ENCODE measurements around the gene PKD2L2. TPM values are rescaled to one million over a fixed set of nuclear protein-coding genes. Genes with fewer than 3 reads are reported as not detected.
"Not testable (repeated sequence)": the region's sequence is repeated elsewhere in the genome, so short reads cannot be mapped to it uniquely, and the experiment has no call there.

Gene PKD2L2
- not detected in 2 replicates for total RNA-seq (2014; rRNA removed; shearing (Covaris generic))

DNA sequence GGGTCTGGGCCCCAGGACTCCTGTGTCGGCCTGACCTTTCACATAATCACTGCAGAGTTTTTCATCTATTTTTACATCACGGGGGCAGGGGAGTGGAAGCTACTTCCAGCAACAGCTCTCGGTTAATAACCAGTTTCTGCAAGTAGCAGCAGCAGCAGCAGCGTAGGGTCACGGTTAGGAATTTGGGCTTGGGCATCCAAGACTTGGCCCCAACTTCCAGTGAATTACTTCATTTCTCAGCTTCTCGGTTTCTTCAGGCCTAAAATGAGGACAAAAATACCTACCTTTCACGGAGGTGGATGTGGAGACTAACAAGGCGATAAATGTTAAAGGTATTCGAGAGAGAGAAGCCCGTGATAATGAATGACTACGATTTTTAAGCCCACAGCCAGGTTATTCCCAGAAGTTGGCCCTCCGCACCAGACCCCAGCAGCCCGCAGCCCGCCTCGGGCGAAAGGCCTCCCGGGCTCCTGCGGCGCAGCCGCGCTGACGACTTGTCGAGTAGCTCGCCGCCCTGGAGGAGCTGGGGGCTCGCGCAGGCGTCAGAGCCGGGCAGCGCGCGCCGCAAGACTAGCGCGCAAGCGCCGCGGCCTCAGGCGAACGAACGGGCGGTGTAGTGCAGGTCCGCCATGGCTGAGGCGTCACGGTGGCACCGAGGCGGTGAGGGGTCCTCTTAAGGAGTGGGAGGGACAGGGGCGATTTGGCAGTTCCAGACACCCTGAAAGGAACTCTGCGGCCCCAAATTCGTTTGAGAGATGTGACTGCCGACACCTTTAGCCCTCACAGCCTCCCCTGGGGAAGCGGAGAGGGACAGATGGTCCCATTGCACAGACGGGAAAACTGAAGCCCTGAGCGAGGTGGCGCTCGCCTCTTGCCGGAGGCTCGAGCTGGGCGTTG, at the start of gene PKD2L2:
PKD2L2 (plus strand) TSS at position 595 of the 897 bp plus-strand sequence; CDS start at position 630, 35 bp downstream.
- peak; percentile 84 for DNase-seq (ENCODE audit: low read depth)

DNA sequence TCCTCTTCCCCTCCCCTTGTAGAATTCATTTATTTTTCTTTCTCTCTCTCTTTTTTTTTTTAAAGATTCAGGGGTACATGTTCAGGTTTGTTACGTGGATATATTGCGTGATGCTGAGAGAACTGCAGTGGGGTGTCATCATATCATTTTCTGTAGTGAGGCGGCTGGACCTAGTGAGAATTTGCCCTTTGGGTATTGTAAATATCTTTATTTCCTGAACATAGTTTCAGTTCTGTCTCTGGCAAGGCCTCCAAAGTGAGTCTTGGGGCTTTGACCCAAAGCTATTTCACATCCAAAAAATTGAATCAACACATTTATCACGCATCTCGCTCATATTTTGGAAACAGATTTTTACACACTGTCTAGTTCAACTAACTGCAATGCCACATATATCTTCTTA, 47.0 kb upstream of the PKD2L2 start:
- no peak for DNase-seq (ENCODE audit: low read depth)

DNA sequence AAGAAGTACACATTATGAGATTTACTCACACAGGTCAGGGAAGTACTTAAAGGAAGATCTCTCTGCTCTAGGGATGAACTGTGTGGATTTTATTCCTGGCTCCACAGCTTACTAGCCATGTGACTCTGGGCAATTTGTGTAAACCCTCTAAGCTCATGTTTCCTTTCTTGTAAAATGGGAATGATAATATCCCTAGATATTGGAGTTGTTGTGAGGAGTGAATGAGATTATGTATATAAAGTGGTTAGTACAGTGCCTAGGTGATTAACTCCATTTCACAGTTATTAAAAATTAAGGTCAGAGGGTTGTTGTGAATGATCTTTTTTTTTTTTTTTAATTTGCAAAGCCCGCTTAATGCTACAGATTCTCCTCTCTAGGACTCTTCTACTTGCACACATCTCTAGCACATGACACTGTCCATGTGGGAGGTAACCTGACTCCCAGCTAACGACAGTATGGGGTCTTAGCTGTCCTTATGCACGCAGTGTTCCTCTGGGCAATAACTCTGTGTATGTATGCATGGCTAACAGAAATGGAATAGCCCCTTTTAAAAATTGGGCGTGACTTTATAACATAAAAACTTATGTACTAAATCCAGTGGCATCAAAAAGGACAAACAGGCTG, 45.5 kb upstream of the PKD2L2 start:
- no peak for DNase-seq (ENCODE audit: low read depth)

DNA sequence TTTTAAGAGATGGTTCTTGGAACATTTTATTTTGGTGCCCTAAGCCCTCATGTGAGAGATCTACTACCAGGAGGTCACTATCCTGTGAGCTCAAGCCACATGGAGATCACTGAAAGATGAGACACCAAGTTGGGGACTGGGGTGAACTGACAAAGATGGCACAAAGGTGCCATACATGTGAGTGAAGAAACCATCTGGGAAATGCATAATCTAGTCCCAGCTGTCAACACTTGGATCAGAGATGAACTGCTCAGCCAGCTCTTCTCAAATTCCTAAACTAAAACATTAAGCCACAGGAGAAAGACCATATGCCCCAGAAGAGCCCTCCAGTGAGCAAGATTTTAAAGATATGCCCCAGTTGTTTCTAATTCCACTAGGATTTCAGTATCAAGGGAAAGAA, 43.8 kb upstream of the PKD2L2 start:
- no peak for DNase-seq (ENCODE audit: low read depth)

DNA sequence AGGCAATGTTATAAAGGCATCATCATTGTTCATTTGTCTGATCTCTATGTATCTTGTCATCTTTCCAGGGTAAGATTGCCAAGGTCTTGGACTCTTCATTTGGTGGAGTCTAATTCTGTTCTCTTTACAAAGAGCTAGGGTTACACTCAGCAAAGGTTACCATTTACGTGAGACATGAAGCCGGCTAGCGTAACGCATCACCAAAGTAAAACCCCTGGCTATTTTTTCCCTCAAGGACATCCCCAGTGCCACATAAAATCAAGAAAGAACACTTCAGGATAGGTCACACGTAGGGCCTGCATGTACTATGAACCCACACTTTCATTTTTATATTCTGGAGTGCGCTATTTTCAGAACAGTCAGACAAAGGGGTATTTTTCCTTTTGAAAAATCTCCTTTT, 41.6 kb upstream of the PKD2L2 start:
- no peak for DNase-seq (ENCODE audit: low read depth)

DNA sequence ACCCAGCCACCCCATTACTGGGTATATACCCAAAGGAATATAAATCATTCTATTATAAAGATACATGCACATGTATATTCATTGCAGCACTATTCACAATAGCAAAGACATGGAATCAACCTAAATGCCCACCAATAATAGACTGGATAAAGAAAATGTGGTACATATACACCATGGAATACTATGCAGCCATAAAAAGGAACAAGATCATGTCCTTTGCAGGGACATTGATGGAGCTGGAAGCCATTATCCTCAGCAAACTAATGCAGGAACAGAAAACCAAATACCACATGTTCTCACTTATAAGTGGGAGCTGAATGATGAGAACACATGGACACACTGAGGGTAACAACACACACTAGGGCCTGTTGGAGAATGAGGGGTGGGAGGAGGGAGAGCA, 36.1 kb upstream of the PKD2L2 start:
- not testable (repeated sequence) for DNase-seq (ENCODE audit: low read depth)

DNA sequence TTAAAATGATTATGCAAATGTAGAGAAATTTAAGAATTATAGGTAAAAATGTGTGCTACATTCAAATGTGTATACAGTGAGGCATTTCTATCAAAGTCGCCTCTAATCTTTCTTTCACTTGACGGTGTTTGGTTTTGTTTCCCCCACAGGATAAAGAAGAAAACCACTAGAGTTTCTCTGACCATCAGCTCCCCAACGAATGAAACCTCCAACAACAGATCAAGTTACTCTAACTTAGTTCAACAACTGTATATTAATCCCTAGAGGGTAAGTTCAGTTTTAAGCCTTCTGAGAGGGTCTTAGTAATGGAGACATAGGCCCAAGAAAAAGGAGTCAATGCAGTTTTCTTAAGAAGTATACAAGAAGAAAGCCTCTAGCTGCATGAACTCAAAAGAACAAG, 33.1 kb upstream of the PKD2L2 start:
- DNase-seq (ENCODE audit: low read depth), result no peak

DNA sequence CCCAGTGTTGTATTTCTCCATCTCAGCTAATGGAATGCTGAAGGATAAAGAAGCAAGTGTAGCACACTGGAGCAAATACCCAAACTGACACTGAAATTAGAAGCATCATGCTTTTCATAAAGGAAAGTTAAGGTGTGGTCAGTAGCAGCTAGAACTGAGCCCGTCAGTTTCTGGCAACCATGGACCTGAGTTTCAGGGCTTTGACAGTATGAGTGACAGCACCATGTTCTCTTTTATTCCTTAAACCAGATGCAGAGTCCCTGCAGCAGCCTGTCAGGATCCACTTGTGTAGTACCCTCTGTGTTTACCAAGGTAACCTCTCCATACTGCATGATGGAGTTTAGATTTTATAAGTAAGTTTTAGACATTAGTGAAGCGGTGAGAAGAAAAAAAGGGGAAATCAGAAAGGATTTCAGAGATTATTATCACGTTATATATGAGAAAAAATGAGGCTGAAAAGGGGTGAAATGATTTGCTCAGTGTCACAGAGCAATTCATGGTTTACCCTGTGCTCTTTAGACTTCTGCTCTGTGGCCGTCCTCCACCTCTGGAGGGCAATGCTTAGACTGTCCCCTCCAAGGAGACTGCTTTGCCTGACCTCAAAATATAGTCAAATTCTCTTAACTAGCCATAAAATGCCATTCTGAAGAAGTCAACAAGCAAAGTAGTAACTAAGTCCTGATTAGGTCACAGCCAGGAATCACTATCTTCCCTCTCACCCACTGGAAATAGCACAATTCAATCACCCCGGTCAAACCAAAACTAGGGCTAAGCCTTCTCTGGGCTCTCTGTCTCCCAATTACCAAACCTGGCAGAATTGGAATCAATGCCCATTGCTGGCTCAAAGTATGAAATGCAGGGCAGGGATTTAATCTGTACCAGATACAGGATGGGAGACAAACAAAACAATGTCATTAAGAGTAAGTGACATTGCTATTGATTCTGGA, 32.1 kb upstream of the PKD2L2 start:
- no peak for DNase-seq (ENCODE audit: low read depth)

DNA sequence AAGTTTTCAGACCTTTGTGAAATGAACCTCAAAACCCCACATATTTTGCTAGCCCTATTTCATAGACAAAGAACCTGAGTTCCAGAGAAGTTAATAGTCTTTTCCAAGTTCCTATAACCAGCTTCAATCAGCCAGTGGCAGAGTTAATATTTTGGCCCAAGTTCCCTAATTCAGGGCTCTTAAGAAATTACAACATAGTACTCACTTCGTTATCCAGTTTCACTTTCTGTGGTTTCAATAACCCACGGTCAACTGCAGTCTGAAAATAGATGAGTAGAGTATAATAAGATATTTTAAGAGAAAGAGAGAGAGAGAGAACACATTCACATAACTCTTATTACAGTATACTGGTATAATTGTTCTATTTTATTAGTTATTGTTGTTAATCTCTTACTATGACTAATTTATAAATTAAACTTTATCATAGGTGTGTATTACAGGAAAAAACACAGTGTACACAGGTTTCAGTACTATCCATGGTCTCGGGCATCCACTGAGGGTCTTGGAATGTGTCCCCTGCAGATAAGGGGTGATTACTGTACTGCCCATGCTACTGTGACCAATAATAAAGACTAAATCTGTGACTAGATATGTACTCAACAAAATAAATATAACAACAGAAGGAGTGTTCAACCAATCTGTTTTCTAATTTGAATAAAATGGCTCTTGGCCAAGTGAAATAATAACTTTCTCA, 30.9 kb upstream of the PKD2L2 start:
- DNase-seq (ENCODE audit: low read depth), result peak; percentile 39

DNA sequence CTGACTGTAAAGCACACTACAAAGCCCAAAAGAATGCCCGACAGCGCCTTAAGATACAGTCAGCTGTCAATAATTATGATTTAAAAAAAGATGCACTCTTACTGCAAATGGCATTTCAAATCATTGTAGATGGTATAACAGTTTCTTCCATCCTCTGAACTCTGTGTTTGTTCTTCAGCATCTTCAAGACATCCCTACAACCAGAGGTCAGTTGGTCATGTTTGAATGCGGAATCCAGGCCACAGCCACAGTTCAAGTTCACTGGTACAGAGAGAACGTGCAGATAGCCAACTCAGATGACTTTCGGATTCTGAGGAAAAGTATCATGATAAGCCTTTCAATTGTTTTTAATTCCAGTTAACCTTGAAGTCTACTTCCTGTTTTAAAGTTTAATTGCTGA, 30.3 kb upstream of the PKD2L2 start:
- DNase-seq (ENCODE audit: low read depth), result no peak

DNA sequence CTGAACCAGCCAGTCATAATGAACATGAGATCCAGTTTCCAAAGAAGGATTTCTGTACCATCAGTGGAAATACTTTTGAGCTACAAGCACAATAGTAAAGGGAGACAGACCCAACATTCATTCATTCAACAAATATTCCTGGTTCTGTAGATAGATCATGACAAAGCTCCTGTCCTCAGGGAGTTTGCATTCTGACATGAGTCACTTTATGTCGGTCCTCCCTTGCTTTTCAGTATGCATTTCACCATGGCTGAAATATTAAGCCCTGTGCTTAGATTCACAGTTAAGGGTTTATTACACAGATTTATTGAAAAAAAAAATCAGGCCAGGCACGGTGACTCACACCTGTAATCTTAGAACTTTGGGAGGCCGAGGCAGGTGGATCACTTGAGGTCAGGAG, 27.0 kb upstream of the PKD2L2 start:
- DNase-seq (ENCODE audit: low read depth), result no peak

DNA sequence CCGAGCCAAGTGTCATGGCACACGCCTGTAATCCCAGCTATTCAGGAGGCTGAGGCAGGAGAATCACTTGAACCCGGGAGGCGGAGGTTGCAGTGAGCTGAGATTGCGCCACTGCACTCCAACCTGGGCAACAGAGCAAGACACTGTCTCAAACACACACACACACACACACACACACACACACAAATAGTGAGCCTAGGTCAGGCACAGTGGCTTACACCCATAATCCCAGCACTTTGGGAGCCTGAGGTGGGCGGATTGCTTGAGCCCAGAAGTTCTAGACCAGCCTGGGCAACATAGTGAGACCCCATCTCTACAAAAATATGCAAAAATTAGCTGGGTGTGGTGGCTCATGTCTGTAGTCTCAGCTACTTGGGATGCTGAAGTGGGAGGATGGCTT, 25.6 kb upstream of the PKD2L2 start:
- not testable (repeated sequence) for DNase-seq (ENCODE audit: low read depth)

DNA sequence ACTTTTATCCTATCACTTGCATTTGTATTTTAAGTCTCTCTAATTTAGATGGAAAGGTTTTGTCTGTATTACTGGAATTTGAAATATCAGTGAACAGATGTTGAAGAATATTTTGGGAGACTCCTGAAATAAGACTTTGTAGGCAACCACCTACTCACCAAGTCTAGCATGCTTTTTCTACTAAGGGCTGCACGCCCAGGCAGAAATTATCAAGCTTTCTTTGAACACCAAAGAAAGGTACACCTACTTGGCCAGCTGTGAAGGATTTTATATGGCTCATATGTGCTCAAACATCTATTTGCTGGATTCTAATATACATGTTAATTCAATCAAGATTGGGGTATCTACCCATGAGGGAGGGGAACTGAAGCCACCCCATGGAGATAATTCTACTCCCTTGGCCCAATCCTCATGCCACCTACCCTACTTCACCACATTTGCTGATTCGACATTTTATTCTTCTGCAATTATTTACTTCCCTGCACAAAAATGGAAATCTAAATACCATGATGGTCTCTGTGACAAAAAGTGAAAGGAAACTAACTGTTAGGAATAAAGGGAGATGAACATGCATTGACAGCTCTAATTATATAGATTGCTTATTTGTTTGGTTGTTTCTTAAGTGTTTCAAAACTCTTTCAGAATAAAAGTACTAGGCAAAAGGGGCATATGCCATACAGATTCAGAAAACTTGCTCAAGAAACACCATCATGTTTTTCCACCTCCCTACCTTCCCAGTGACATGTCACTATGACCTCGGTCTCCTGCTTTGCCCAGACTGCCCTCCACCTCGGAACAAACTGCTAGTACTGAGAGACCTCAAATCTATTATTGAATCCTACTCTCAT, 22.5 kb upstream of the PKD2L2 start:
- DNase-seq (ENCODE audit: low read depth), result no peak

DNA sequence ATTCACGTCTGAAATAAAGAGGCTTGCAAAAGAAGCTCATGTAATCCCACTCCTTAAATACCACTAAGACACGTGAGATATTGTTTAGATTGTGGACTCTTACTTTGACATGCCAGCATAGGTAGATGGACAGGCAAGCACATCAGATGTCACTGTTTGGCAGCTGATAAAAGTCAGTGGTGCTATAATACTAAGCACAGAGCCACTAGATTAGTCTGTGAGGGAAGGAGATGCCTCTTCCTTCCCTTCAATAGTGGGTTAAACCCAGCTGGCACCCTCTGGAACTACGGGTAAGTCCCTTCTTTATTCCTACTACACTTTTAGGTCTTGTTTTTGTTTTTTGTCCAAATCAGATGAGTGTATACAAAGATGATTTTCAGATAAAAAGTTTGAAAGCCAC, 21.6 kb upstream of the PKD2L2 start, which contains the start of gene MYOT:
MYOT (plus strand) TSS at position 197 of the 400 bp plus-strand sequence. CDS start 2,792 bp downstream, outside the sequence.
- DNase-seq (ENCODE audit: low read depth), result no peak

DNA sequence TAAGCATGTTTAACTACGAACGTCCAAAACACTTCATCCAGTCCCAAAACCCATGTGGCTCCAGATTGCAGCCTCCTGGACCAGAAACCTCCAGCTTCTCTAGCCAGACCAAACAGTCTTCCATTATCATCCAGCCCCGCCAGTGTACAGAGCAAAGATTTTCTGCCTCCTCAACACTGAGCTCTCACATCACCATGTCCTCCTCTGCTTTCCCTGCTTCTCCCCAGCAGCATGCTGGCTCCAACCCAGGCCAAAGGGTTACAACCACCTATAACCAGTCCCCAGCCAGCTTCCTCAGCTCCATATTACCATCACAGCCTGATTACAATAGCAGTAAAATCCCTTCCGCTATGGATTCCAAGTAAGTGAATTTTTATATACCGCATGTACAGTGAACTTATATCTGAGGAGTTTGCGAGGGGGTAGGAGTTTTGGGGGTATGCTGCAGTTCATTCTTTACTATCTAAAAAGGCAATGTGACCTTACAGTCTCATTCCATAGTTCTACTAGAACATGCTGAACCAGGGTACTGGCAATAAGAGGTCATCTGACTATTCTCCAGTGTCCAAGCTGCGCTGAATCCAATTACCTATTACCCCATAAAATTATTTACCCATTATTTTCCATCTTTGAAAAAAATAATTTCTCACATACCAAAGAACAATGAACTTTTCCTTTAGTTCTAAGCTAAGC, 18.5 kb upstream of the PKD2L2 start:
- no peak for DNase-seq (ENCODE audit: low read depth)

DNA sequence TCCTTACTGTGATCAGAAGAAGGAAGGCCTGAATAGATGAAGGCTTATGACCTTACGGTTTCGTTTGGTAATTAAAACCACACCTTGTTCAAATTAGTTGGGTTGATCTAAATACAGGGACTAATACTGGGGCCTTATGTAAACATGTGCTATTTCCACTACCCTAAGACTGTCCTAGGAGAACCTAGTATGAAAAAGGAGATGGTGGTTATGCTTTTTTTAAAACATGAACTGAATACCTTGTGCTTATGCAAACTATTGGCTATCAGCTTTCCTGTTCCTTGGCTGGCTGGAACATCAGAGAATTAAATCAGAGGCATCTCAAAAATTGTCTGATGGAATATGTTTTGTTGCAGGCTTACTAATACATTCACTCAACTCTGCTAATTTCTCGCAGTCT, 17.7 kb upstream of the PKD2L2 start:
- DNase-seq (ENCODE audit: low read depth), result no peak

DNA sequence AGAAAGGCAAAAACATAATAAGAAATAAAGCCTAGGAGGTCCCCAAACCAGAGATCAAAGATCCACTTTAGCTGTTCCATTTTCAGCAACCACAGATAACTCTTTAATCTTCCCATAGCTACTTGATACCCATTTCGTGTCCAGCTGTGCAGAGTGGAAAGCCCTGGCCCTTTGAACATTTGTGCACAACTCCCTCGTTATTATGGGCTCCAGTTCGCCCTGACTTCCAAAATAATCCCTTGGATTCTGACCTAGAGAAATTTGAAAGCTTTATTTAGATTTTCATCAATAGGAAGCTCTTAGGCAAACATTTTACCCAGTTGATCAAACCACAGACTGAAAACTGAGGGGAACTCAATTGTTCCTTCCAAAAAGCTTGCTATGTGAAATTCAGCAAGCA, 16.8 kb upstream of the PKD2L2 start:
- DNase-seq (ENCODE audit: low read depth), result no peak

DNA sequence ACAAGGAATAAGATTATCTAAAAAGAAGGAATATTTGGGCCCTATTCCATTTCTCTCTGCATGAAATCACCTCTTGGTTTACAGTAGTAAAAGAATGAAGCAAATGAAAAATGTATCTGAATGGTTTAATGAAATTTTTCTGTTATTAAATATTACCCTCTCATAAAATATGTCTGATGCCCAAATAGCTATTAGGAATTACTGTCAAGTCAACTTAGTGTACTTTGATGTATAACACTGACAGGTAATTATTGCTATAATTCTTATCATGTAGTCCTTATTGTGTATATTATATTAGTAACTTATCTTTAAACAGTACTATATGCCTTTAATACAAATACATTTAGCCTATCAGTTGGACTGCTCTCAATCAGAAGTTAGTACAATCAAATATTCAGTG, 13.2 kb upstream of the PKD2L2 start:
- DNase-seq (ENCODE audit: low read depth), result no peak

DNA sequence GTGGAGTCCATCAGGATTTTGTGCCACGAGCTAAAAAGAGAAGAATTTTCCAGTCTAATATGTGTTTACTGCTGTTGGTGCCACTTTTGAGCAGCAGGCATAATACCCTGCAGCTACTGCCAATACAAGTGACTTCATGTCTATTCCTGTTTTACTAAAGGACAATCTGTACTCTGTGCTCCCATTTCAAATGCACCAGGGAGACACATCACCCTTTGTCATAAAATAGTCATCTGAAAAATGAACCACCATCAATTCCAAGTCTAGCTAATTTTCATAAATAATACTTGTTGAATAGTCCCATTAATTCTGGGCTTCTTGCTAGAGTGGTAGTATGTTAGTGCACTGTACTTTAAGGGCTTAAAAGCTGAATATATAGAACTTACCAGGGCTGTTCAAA, 8.9 kb upstream of the PKD2L2 start:
- DNase-seq (ENCODE audit: low read depth), result peak; percentile 4

DNA sequence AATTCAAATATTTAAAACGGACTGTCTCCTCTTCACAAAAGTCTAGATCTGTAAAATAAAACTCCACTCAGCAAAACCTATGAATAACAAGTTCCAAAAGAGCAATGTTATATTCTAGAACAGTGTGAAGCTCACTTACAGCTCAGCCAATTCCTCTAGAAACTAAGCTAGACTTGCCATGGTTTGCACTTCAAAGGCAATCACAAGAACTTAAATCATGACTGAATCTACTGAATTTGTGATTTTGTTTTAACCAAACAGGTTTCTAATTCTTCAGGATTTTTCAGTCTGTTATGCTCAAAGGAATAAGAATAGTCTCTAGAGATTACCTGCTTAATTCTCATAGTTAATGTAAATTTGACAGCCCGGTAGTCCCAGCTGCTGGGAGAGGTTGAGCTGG, 1.4 kb upstream of the PKD2L2 start:
- no peak for DNase-seq (ENCODE audit: low read depth)
